ENCODE measurements around the gene ALDH8A1.
A peak's percentile ranks its signal among the peaks of the same experiment; 100 is the strongest.

Gene ALDH8A1

GRCh38 chr6:134880487-134881190, 69.3 kb downstream of the ALDH8A1 start:
- TF ChIP-seq EZH2phosphoT487 (IDR thresholded peaks at IDR 0.05; ENCODE audit: borderline replicate concordance) (no peak), CTCF (conservative IDR thresholded peaks at IDR 0.05; ENCODE audit: low read length) (no peak)
- no peak overlapping the region for H3K4me2 ChIP-seq (ENCODE audit: low read depth, low read length, poor library complexity, severe bottlenecking)

GRCh38 chr6:134878136-134878535, 71.8 kb downstream of the ALDH8A1 start:
- Histone ChIP-seq H3F3A (ENCODE audit: low read depth) (no peaks in the 10 kb centered on the region), H4K20me1 (ENCODE audit: insufficient read depth, low read length, poor library complexity, severe bottlenecking) (no peaks in the 10 kb centered on the region), H3K27me3 (ENCODE audit: insufficient read depth, low read length, poor library complexity, severe bottlenecking) (no peaks in the 10 kb centered on the region), H2AFZ (ENCODE audit: low read length) (no peak overlapping the region), H3K4me3 (ENCODE audit: low read length, poor library complexity, severe bottlenecking) (no peak overlapping the region), H3K36me3 (ENCODE audit: insufficient read depth, low read length) (no peaks in the 10 kb centered on the region), H3K9ac (ENCODE audit: low read depth, low read length, poor library complexity, severe bottlenecking) (no peak overlapping the region), H3K4me2 (ENCODE audit: low read depth, low read length, poor library complexity, severe bottlenecking) (no peak overlapping the region), H3K9me2 (replicated peaks; ENCODE audit: low read depth, low read length) (no peaks in the 10 kb centered on the region), H3K79me2 (ENCODE audit: insufficient read depth, low read length) (no peaks in the 10 kb centered on the region), H3K4me1 (ENCODE audit: insufficient read depth, low read length, poor library complexity, severe bottlenecking) (peaks cover 4% of the 10 kb centered on the region), H3K9me3 (ENCODE audit: insufficient read depth, low read depth, low read length) (peaks cover 3% of the 10 kb centered on the region; the same call in 1 of the 2 replicates)
- TF ChIP-seq EZH2phosphoT487 (IDR thresholded peaks at IDR 0.05; ENCODE audit: borderline replicate concordance) (no peak), CTCF (conservative IDR thresholded peaks at IDR 0.05; ENCODE audit: low read length) (no peak)

More at GRCh38 chr6:134880487-134881190, 69.3 kb downstream of the ALDH8A1 start:
- H3K9me2 ChIP-seq (replicated peaks; ENCODE audit: low read depth, low read length), result no peaks in the 10 kb centered on the region
- no peaks in the 10 kb centered on the region for H4K20me1 ChIP-seq (ENCODE audit: insufficient read depth, low read length, poor library complexity, severe bottlenecking)
- H3K27me3 ChIP-seq (ENCODE audit: insufficient read depth, low read length, poor library complexity, severe bottlenecking), result no peaks in the 10 kb centered on the region
- H2AFZ ChIP-seq (ENCODE audit: low read length), result 0 out of 2 replicates have a peak overlapping the region, but pooled peaks have one; percentile 60
- H3K79me2 ChIP-seq (ENCODE audit: insufficient read depth, low read length), result no peaks in the 10 kb centered on the region
- H3K4me3 ChIP-seq (ENCODE audit: low read length, poor library complexity, severe bottlenecking), result no peak overlapping the region
- no peak overlapping the region for H3K9ac ChIP-seq (ENCODE audit: low read depth, low read length, poor library complexity, severe bottlenecking)
- no peaks in the 10 kb centered on the region for H3F3A ChIP-seq (ENCODE audit: low read depth)
- peaks cover under 1% of the 10 kb centered on the region; the same call in 1 of the 2 replicates for H3K9me3 ChIP-seq (ENCODE audit: insufficient read depth, low read depth, low read length)
- H3K36me3 ChIP-seq (ENCODE audit: insufficient read depth, low read length), result no peaks in the 10 kb centered on the region
- peaks cover 4% of the 10 kb centered on the region for H3K4me1 ChIP-seq (ENCODE audit: insufficient read depth, low read length, poor library complexity, severe bottlenecking)

GRCh38 chr6:134875367-134875766, 74.5 kb downstream of the ALDH8A1 start:
- Histone ChIP-seq H3K9me2 (replicated peaks; ENCODE audit: low read depth, low read length) (no peaks in the 10 kb centered on the region), H3K4me3 (ENCODE audit: low read length, poor library complexity, severe bottlenecking) (no peak overlapping the region), H4K20me1 (ENCODE audit: insufficient read depth, low read length, poor library complexity, severe bottlenecking) (no peaks in the 10 kb centered on the region), H3K9ac (ENCODE audit: low read depth, low read length, poor library complexity, severe bottlenecking) (no peak overlapping the region), H3K9me3 (ENCODE audit: insufficient read depth, low read depth, low read length) (peaks cover 3% of the 10 kb centered on the region; the same call in 1 of the 2 replicates), H3K4me1 (ENCODE audit: insufficient read depth, low read length, poor library complexity, severe bottlenecking) (no peaks in the 10 kb centered on the region), H3K36me3 (ENCODE audit: insufficient read depth, low read length) (no peaks in the 10 kb centered on the region), H3K4me2 (ENCODE audit: low read depth, low read length, poor library complexity, severe bottlenecking) (no peak overlapping the region), H3K79me2 (ENCODE audit: insufficient read depth, low read length) (no peaks in the 10 kb centered on the region), H3K27me3 (ENCODE audit: insufficient read depth, low read length, poor library complexity, severe bottlenecking) (no peaks in the 10 kb centered on the region), H3F3A (ENCODE audit: low read depth) (no peaks in the 10 kb centered on the region), H2AFZ (ENCODE audit: low read length) (no peak overlapping the region)
- TF ChIP-seq CTCF (conservative IDR thresholded peaks at IDR 0.05; ENCODE audit: low read length) (no peak), EZH2phosphoT487 (IDR thresholded peaks at IDR 0.05; ENCODE audit: borderline replicate concordance) (no peak)

All from Loucy (cell line).